Activated gamma-delta T cell treated with Interleukin-2 at 50 U/mL for 16 hours (primary cell): ENCODE measurements around the gene NIN.

ENCODE experiments used
- DNase-seq: peaks from one replicate; pipeline ENCODE4 v3.0.0-alpha.2; 2020

NIN gene, protein sequence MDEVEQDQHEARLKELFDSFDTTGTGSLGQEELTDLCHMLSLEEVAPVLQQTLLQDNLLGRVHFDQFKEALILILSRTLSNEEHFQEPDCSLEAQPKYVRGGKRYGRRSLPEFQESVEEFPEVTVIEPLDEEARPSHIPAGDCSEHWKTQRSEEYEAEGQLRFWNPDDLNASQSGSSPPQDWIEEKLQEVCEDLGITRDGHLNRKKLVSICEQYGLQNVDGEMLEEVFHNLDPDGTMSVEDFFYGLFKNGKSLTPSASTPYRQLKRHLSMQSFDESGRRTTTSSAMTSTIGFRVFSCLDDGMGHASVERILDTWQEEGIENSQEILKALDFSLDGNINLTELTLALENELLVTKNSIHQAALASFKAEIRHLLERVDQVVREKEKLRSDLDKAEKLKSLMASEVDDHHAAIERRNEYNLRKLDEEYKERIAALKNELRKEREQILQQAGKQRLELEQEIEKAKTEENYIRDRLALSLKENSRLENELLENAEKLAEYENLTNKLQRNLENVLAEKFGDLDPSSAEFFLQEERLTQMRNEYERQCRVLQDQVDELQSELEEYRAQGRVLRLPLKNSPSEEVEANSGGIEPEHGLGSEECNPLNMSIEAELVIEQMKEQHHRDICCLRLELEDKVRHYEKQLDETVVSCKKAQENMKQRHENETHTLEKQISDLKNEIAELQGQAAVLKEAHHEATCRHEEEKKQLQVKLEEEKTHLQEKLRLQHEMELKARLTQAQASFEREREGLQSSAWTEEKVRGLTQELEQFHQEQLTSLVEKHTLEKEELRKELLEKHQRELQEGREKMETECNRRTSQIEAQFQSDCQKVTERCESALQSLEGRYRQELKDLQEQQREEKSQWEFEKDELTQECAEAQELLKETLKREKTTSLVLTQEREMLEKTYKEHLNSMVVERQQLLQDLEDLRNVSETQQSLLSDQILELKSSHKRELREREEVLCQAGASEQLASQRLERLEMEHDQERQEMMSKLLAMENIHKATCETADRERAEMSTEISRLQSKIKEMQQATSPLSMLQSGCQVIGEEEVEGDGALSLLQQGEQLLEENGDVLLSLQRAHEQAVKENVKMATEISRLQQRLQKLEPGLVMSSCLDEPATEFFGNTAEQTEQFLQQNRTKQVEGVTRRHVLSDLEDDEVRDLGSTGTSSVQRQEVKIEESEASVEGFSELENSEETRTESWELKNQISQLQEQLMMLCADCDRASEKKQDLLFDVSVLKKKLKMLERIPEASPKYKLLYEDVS (N-terminal part only)

DNA sequence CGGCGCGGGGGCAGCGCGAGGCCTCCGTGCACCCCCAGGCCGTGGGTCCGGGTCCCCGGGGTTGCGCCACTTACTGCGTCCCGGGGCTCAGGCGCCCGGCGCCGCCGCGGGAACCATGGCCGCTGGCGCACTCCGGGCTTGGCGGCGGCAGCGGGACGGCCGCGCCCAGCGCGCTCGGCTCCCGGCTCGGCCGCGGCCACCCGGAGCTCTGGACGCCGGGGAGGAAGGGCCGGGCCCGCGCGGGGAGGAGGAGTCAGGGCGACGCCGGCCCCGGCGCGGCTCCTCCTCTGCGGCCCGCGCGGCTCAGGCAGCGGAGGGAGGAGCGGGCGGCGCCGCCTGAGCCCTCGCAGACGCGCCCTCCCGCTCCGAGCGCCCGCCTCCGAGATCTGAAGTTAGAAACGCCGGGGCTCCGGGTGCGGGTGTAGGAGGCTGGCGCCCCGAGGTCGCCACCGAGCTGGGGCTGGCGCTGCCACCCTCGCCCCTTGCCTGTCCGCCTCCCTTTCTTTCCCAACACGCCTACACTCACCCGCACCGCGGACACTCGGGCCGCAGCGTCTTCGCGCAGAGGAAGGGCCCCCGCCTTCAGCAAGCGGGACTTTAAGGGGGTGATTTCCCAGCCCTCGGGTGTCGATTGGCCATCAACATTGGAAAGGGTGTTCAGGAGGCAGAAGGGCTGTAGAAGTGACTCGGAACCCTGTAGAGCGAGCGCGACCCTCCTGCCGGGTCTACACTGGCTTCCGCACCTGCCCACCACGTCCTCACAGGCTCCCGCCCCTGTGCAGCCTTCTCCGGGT lies at the start of gene NIN:
Gene NIN (minus strand): TSS at position 231 of the 794 bp plus-strand sequence. CDS start 9,106 bp downstream, outside the sequence.
- DNase-seq, result peak; percentile 69

DNA sequence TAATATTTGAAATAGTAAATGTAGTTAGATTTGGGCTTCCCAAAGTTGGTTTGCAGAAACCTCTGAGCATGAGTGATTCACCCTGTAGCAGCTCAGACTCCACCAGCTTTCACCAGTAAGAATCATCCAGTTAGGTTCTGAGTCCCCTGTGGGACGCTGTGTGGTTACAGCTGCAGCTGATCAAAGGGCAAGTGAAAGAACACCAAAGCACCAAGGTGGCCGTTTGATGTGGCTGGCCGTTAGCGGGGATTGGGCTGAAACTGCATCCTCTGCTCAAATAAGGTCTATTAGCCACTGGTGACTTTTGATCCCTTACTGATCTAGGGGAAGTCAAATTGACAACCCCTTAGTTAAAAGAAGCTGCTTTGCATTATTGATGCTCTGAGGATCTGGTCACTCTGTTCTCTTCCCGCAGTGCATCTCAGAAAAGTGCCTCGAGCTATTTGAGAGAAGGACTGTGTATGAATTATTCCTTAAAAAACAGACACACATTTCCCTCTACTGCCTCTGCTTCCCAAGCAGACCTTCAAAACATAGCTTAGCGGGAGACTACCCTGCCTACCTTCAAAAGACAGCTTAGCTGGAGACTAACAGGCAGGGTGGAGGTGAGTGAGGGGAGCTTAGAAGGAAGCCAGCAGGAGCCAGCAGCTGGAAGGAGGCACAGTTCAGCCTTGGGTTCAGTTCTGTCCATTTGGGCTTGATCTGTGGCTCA lies 44.6 kb upstream of the NIN start:
- peak; percentile 63 for DNase-seq

DNA sequence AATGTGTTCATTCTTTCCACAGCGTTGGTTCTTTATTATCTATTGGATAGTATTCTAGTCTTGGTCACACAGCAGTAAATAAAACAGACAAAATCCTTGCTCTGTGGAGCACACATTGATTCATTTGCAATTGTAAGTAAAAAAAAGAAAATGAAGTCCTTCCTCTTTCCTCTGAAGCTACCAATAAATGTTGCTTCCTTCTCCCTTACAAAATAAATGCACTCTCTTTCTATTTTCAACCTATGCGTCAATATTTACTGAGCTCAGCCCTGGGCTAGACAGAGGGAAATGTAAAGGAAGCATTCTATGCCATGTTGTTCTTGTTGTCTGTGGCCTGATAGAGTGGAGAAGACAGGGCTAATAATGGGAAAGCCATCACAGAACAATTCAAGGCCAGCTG lies 43.8 kb upstream of the NIN start:
- no peak for DNase-seq

DNA sequence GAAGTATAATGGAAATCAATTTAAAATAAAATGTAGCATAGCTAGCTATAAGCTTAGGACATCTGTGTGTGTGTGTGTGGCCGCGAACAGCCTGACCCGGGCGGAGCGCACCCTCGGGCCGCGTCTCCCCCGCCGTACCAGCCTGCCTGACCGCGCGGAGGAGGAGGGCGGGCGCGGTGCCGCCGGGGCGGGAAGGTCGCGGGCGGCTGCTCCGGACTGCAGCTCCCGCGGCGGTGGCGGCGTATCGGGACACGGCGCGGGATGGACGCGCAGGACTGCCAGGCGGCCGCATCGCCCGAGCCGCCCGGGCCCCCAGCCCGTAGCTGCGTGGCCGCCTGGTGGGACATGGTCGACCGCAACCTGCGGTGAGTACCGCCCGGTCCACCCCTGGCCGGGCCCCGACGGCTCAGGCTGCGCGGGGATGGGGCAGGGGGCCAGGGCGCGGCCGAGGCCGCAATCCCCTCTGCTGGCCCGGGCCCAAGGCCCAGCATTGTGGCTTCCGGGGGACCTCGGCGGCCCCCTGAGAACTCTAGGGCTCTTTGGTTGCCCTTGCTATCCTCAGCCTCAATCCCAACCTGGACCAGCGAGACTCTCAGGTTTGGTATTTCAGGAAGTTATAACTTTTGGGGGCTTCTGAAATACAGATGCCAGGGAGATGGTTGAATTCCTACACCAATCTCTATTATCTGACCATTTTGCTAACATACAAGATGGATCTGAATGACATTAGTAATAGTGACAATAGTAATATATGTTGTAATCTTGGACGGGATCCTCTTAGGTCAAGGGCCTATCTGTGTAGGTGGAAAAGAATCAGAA lies 41.2 kb upstream of the NIN start, which contains the start of gene ABHD12B:
Gene ABHD12B (plus strand): TSS at position 140 of the 819 bp plus-strand sequence. CDS start 122 bp downstream, at position 262.
- DNase-seq, result no peak

DNA sequence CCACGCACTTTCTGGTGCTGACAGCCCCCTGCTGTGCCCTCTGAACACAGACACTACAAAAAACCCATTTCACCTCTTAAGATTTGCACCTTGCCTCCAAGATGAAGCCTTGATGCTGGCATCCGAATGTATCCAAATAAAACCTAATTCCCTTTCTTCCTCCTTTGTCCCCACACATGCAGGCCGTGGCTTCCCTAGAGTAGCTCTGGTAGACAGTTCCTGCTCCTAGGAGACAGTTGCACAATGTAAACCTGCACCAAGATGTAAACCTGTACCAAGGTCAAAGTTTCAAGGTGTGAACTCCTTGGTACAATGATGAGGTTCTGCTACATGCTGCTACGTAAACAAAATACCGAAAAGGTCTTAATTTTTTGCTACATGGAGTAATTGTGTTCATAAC lies 40.3 kb upstream of the NIN start:
- no peak for DNase-seq

DNA sequence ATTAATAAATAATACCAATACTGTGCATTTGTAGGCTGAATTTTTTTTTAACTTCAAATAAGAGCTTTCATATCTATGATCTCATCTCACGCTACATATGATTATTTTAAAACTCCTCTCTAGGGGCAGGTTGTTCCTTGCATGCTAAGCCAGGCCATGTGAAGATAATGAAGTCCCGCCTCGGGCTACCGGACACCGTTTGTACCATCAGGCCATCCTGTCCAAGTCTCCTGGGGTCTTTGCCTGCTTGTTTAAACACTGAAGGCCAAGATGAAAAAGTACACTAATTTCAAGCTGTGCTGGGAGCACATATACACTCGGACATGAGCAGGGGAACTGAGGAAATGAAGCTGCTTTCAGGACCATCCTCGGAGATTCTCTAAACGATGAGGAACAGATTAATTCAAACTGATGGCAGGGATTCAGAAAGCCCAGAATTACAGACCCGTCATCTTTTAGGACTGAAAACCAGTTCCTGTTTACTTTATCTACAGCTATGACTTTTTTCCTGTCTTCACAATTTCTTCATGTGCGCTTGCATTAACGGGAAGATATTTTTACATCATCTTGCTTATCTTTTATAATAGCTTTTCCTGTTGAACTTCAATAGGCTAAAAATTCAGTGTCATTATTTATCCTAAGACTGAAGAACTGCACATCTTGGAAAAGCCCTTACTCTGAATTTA lies 34.6 kb upstream of the NIN start:
- DNase-seq, result no peak

DNA sequence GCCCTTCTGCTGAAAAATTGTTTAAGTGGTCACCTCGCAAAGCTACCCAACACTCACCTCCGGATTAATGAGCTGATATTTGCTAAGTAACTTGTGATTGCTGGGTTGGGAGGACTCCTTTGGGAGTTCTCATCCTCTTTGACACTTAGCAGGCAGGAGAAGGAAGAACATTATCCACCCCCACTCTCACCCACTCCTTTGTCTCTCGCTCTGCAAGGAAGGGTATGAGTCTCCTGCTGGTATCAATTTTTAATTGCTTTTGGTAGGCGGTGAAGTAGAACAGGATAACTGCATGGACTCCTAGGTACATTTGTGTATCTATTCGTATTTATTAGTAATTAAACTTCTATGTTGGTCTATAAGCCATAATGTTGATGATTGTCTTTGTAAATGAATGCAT lies 34.0 kb upstream of the NIN start:
- no peak for DNase-seq

DNA sequence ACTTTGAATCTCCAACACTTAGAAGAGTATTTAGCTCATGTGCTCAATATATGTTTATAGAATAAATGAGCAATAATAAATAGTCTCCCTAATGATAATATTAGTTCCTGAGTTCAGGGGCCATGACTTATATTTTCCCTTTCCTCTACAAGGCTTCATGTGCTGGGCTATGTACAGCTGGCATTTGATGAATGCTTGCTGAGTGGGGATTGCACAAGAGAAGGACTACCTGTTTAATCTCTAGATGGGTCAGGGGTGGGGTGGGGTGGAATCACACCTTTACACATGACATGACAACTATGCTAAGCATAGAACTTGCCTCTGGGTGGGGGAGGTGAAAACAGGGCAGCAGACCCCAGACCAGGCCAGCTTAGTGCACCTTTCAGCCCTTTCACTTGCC lies 33.3 kb upstream of the NIN start:
- DNase-seq, result no peak

DNA sequence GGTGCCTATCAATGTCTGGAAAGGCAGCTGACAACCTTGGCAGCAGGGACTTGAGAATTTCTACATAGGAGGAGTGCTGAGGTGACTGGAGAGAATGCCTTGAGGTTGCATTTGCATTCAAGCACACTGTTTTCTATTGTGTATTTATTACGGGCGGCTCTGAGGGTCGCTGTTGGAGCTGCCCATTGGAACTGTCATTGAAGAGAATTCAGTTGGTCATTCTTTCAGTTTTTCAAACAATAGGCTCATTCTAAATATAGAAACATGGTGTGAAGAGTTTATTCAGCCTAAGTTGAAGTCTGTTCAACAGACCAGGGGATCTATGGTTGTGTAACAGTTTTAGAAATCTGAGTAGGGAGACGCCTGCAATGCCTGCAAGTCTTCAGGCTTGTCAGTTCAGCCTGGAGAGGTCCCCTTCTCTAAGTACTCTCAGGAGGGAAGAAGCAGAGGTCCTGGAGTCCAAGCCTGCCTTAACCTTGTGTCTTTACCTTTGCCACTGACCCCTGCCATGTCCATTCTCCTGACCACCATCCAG lies 31.1 kb upstream of the NIN start:
- DNase-seq, result no peak

DNA sequence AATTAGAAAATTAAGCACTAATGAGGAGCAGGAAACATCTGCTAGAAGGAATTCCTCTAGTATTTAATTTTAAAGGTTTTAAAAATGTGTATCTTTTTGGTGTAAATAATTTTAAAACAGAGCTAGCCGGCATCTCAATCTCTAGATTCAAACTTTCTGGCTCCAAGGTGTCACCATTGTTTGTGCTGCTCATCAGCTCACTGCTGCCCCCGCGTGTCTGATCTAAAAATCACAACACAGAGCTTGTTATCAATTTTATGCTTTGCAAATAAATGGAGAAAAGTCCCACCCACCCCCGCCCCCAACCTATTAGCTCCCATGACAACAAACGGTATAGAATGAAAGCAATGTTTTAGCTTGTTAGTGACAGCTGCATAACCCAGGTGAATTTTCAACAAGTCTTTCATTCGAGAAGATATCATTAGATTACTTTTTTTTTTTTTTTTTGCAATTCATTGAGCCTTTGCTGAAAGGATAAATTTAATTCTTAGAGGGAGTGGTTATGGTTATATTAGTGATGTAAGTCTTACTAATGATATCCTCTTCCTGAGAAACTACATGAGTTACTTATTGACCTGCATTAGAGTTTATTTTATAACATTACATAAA lies 29.6 kb upstream of the NIN start:
- peak; percentile 90 for DNase-seq

DNA sequence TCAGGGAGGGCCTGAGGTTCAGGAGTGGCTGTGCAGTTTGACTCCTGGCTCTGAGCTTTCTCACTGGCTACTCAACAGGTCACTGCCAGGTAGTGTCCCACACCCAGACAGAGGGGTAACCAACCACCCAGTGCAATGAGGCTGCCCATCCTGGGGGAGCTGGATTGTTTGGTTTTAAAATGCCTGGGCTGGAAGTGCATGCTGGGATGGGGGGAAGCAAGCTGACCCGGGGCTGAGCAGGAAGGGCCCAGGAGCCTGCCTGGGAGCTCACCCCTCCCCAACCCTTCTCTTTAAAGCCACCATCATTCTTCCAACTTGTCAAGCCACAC lies 28.3 kb upstream of the NIN start:
- no peak for DNase-seq

DNA sequence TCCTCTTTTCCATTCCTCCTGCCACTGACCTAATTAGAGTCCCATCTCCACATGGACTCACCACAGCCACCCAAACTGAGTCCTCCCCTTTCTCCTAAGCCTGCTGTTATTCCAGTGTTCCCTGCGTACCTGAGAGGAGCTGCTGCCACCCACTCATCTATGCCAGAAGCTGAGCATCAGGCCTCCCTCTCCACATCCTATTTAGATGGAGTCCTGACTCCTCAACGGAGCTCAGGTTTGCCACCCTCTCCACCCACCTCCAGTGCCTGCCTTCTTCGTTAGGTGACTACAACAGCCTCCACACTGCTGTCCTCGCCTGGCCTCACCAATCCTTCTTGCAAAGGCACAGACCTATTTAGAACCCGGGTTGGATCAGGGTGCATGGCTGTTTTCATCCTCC lies 25.7 kb upstream of the NIN start:
- DNase-seq, result no peak

DNA sequence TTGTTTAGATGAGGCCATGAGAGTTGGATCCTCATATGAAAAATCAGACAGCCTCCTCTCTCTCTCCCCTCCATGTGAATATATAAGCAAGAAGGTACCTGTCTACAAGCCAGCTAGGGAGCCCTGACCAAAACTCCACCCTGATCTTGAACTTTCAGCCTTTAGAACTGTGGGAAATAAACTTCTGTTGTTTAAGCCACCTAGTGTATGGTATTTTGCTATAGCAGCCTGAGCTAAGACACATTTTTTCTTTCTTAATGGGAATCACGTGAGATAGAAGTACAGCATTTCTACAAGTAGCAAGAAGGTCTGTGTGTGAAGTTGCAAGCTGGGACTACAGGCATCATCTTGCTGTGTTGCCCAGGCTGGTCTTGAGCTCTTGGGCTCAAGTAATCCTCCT lies 24.6 kb upstream of the NIN start:
- DNase-seq, result no peak

DNA sequence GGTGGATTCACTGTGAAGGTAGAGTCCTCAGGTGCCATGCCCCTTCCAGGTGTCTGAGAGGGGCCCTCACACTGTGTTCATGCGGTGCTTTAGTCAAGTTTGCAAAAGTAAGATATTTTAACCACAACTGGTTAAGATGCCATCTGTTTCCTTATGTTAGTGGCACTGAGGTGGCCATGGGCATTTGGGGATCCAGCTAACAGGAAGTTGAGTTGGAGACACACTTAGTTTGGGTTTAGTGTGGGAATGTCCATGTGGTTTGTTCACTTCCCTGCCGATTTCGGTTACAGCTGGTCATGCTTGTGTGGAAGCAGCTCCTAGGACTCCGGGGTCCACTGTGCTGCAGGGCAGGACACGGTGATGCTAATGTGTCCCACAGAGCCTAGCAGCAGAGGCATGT lies 23.6 kb upstream of the NIN start:
- DNase-seq, result no peak

DNA sequence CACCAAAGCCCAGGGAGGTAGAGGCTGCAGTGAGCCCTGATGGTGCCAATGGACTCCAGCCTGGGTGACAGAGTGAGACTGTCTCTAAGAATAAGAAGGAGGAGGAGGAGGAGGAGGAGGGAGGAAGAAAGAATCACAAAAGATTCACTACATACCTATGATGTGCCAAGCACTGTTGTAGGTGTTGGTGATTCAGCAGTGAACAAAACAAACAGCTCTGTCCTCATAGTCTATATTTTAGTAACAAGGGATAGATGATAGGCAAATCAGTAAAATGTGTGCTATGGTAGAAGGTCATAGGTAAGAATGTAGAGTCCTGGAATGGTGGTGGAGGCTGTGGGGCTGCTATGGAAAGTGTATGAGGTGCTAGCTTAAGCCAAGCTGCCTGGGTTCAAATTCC lies 22.9 kb upstream of the NIN start:
- no peak for DNase-seq

DNA sequence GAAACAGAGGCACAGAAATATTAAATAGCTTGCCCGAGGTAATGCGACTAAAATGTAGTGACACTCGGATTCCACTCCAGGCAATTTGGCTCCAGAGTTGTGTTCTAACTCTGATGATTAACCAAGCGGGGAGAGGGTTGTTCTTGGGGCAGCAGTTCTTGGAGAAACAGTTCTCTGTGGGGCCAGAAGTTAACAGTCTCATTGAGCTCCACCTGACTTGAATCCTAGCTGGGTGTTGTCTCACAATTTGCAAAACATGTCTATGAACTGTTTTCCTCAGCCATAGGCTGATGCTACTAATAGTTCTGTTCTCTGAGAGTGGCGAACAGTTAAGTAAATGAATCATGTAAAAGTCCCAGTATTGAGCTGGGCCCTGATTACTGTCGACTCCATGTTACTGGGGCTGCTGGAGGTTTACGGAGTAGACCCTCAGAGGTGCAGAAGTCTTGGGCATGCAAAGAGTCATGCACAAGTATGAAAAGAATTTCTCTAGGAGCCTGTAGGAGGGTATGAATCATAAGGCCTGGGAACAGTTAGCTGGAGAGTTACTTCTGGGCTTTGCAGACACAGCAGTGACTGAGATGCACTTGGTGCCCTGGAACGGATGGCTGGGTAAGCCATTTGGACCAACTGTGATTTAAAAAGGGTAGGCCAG lies 15.4 kb upstream of the NIN start:
- no peak for DNase-seq

DNA sequence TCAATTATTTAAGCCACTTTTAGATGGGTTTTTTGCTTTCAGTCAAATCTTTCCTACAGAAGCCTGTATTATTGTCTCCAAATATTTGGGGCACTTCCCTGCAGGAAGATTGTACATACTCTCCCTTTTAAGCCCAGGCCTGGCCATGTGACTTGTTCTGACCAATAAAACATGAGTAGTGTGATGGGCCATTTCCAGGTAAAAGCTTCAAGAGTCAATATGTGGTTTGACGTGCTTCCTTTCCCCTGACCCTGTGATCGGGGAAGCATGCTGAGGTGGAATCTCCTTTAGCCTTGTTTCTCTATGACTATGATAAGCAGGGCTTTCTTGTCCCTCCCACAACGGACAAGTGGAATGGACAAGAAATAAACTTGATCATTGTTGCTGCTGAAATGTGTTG lies 14.2 kb upstream of the NIN start:
- no peak for DNase-seq

DNA sequence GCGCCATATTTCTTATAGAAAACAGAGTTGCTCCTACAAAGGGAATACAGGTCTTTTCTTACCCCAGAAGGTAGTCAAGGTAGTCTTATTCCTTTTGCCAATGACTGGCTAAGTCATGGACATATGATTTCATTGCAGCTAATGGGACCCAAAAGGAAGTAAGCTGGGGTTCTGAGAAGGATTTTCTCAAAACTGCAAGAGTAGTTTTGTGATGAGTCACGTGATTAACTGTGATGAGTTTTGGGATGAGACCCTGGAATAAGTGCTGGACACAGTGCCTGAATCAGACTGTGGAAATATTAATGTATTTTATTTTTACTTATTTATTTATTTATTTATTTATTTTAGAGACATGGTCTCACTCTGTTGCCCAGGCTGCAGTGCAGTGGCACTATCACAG lies 13.4 kb upstream of the NIN start:
- DNase-seq, result no peak

DNA sequence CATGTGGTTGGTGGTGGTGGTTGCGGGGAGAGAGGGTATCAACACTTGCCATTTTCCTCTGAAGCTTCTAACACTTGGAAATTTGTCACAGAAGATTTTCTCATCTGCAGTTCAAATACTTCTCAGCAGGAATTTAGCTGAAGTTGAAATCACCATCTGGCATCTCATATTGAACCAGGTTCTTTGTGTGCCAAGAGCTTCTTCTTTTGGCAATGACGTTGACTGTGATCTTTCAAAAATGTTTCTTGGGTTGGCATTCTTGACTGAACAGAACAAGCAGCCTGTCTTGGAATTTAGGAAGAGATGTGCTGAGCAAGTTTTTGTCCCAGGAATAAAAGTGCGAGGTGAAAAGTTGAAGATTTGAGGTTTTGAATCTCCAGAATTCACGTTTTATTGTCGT lies 8.7 kb upstream of the NIN start:
- DNase-seq, result no peak
